ENCODE measurements around the gene CEND1. TPM values are rescaled to one million over a fixed set of nuclear protein-coding genes. Genes with fewer than 3 reads are reported as not detected.

The CEND1 gene
- total RNA-seq, 1 donor from 2014 or later, result 3.8 TPM

DNA sequence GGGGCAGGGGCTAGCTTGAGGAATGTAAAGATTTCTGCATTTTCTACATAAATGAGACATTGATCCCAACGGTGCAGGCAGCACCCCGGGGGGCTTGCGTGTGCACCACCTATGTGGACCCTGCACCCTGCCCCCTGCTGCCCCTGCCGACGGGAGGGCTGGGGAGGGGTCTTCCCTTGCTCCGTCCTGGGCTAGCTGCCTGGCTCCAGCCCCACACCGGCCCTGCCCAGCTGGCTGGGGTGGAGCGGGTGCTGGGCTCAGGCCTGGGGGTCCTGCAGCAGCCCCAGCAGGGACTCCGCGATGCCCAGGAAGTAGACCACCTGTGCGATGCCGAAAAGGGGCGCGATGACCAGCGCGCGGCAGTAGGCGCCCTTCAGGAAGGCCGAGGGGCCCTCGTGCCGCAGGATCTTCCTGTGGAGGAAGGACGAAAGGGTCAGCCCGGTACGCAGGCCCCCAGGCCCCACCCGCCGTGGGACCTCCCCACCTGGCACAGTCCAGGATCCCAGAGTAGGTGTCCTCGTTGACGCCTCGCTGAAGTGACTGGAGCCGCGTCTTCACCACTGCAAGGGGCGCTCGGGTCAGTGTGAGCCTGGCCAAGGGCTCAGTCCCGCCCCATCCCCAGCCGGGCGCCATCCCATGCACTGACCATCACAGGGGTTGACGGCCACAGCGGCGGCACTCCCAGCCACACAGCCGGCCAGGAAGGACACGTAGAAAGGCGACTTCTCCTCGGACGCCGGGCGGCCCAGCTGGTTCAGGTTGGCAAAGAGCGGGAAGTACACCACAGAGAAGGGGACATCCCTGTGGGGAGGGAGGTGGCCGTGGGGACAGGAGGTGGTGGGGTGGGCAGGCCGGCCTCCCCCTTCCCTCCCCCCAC, 2.0 kb upstream of the CEND1 start:
- intact Hi-C loops (cut with micrococcal nuclease), result no loop called here
- Mint-ChIP-seq H3K9me3 (no peaks in the 10 kb centered on the region), H3K4me1 (peaks cover 9% of the 10 kb centered on the region), H3K36me3 (ENCODE audit: low read depth) (peaks cover 13% of the 10 kb centered on the region), H3K4me3 (no peak overlapping the region), H3K27ac (no peak overlapping the region), H3K27me3 (no peaks in the 10 kb centered on the region)
- no peak for DNase-seq

DNA sequence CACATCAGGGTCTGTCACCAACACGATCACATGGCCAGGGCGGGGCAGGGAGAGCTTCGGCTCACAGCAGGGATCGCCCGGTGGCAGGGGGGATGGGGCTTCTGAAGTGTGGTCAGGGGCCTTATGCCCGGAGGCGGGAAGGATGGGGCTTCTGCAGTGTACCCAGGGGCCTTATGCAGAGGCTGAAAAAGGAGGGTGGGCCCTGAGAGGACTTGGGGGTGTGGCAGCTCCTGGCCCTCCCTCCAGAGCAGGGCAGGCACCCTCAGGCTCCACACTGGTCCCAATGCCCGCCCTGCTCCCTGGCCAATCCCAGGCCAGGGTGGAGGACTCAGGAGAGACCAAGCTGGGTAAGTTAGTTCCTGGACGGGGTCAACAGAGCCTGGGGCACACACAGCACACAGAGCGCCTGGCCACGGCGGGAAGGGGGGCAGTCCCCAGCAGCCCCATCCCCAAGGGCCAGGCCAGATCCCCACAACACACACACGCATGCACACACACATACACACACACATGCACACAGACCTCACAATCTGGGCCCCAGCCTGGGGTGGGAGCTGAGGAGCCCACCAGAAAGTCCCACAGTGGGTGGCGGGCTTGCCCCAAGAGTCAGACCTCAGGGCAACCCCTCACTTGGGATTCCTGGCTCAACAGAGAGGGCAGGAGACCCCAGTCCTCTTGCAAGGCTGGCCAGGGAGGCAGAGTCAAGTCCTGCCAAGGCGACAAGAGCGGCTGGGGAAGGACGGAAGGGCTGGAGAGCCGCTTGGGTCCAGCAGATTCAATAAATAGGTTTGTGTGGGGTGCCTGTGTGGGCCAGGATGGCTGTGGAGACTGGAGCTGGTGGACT, 1.1 kb upstream of the CEND1 start:
- H3K36me3 Mint-ChIP-seq (ENCODE audit: low read depth), result peaks cover 10% of the 10 kb centered on the region
- no peaks in the 10 kb centered on the region for H3K27me3 Mint-ChIP-seq
- no peak overlapping the region for H3K4me3 Mint-ChIP-seq
- H3K9me3 Mint-ChIP-seq, result no peaks in the 10 kb centered on the region
- intact Hi-C loops (cut with micrococcal nuclease), result loop anchor here (1.0 kb wide), 1 partner anchor 14 kb away; the partner anchor contains the start of gene GATD1
- no peak overlapping the region for H3K27ac Mint-ChIP-seq
- peaks cover 4% of the 10 kb centered on the region for H3K4me1 Mint-ChIP-seq
- no peak for DNase-seq

DNA sequence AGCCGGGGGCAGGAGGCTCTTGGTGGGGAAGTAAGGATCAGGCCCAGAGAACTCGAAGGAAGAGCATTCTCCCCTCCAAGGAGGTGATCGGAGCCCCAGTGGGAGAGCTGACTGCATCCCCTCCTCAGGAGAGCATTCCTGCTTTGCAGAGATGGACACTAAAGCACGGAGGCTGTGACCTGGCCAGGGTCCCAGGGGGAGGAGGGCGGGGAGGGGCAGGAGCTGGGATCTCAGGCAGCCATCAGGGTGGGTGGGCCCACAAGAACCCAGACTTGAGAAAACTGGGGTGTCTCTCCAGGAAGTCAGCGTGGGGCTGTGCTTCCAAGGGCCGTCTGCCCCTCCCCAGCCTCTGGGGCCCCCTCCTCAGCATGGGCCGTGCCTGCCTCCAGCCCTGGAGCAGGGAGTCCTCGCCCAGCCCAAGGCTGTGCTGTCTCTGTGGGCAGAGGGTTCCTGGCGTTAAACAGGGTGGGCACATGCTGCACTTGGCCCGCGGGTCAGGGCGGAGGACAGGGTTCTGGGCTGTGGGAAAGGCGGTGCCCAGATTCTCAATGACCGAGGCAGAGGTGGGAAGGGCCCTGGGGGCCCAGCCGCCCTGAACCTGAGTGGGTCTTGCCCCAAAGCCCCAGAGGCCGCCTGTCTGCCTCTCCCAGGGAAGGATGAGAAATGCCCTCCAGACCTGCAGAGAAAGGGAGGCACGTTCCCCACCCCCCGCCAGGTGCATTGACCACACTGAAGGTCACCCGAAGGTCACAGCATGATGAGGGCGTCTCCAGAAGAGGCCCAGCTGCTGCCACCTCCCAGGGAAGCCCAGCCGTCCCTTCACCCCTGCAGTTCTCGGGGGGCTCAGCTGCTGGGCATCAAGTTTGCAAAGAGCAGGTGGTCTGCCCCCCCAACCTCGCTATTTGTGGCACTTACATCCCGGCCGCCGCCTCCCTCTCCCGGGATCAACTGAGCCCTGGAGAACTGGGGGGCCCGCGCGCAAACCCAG, 643 bp downstream of the CEND1 start:
- Mint-ChIP-seq H3K27me3 (no peaks in the 10 kb centered on the region), H3K4me1 (peaks cover 4% of the 10 kb centered on the region), H3K9me3 (no peaks in the 10 kb centered on the region), H3K4me3 (peak overlapping the region; percentile 55), H3K36me3 (ENCODE audit: low read depth) (peaks cover 12% of the 10 kb centered on the region), H3K27ac (no peak overlapping the region)
- intact Hi-C loops (cut with micrococcal nuclease), result no loop called here
- DNase-seq, result no peak

DNA sequence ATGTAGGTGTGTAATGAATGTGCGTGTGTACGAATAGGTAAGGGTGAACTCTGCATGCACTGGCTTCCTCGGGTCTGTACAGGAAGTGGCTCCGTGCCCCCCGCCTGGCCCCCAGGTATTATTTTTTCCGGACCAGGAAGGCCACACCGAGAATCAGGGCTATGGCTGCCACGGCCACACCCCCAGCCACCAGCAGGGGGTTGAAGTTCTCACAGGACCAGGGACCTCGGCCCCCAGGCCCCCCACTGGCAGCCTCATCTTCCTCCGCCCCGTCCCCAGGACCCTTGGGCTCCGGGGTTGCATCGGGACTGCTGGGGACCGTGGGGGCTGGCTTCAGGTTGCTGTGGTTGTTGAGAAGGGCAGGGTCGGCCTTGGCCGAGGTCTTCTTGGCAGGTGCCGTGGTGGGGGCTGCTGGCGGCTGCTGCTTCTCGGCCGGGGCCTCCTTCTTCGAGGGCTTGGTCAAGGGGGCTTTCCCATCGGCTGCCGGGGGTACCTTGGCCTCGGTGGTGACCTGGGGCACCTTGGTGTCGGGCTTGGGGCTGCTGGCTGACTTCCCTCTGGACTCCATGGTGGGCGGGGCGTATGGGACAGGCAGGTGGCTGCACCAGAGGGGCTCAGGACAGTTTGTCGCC, 1.8 kb downstream of the CEND1 start:
- Mint-ChIP-seq H3K9me3 (no peaks in the 10 kb centered on the region), H3K4me1 (peaks cover 4% of the 10 kb centered on the region), H3K4me3 (no peak overlapping the region), H3K27ac (no peak overlapping the region), H3K36me3 (ENCODE audit: low read depth) (peaks cover 17% of the 10 kb centered on the region), H3K27me3 (no peaks in the 10 kb centered on the region)
- intact Hi-C loops (cut with micrococcal nuclease), result no loop called here
- DNase-seq, result no peak

DNA sequence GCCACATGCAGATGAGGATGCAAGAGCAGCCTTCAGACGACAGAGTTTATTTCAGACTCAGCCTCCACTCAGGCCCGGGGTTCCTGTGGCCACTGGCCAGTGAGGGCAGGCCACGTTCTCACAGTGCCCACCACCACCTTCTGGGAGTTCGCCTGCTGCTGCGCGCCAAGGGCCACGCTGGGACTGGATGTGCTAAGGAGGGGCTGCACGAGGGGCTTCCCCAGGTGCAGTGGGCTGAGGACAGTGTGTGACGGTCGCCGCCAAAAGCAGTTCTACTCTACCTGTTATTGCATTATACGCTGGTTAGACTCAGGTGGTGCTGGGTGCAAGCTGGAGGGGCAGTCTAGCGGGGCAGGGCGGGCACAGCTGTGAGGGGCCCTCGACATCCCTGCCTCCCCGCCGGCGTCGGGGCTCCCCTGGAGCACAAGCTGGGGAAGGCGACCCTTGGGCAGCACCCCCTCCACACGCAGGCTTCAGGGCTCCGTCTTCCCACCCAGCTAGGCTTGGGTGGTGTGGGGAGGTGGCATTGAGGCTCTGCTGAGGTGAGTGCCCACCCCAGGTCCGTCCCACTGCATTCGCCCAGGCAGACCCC, 2.7 kb downstream of the CEND1 start:
- H3K27ac Mint-ChIP-seq, result no peak overlapping the region
- intact Hi-C loops (cut with micrococcal nuclease), result no loop called here
- no peaks in the 10 kb centered on the region for H3K9me3 Mint-ChIP-seq
- H3K27me3 Mint-ChIP-seq, result no peaks in the 10 kb centered on the region
- H3K4me1 Mint-ChIP-seq, result peaks cover 4% of the 10 kb centered on the region
- no peak overlapping the region for H3K4me3 Mint-ChIP-seq
- DNase-seq, result no peak
- H3K36me3 Mint-ChIP-seq (ENCODE audit: low read depth), result peaks cover 17% of the 10 kb centered on the region

DNA sequence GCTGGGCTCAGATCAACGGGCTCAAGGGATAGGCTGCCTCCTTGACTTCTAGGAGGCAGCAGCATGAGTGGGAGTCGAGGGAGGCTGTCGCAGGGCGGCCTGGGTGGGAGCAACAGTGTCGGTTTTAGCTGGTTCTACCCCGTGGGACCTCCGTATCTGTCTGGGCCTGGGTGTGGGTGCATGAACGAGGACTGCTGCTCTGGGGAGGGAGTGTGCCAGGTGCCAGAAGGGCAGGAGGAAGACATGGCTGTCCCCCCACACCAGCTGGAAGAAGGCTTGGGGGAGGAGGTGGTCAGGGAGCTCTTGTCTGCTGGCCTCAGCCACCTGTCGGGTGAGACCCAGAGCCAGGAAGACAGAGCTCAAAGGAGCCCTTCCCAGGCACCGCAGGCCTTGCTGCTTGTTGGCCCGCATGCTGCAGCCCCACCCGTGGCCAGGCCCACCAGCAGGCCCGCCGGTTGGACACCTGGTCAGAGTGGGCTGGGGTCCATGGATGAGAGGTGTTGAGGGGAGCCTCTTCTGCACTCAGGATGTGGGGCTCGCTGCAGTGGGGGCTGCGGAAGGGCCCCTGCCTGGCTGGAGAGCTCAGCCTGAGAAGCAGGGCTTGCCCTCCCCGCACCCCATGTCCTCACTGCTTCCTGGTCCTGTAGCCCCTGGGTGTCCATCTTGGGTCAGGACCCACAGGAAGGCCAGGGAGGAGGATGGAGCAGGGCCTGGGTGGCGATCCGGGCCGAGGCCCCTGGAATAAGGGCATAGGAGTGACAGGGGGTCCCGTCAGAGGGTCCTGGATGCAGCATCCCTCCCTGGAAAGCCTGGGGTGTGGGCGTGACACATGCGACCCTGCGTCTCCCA, 3.4 kb downstream of the CEND1 start:
- Mint-ChIP-seq H3K4me1 (peaks cover 4% of the 10 kb centered on the region), H3K4me3 (no peak overlapping the region), H3K36me3 (ENCODE audit: low read depth) (peaks cover 15% of the 10 kb centered on the region), H3K27me3 (no peaks in the 10 kb centered on the region), H3K9me3 (no peaks in the 10 kb centered on the region), H3K27ac (no peak overlapping the region)
- intact Hi-C loops (cut with micrococcal nuclease), result no loop called here
- DNase-seq, result no peak

DNA sequence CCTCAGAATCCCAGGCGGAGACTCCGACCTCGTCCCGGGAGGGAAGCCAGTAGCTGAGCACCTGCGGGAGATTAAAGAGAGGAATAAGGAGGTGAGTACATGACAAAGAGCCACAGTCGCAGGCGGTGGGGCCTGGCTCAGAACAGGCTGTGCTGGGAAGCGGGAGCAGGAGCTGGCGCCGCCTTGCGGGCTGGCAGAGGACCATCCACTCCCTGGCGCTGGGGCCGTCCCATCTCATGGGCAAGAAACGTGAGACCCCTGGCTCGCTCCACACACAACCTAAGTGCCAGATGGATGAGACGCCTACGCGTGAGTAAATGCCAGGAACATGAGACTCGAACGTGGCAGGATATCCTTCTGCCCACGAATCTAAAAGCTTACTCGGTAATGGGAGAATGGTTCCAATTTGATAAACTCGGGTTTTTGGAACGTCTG, 6.3 kb downstream of the CEND1 start:
- Mint-ChIP-seq H3K4me3 (no peak overlapping the region), H3K9me3 (no peaks in the 10 kb centered on the region), H3K27me3 (no peaks in the 10 kb centered on the region), H3K36me3 (ENCODE audit: low read depth) (peaks cover 21% of the 10 kb centered on the region), H3K27ac (no peak overlapping the region), H3K4me1 (peaks cover 9% of the 10 kb centered on the region)
- intact Hi-C loops (cut with micrococcal nuclease), result no loop called here
- no peak for DNase-seq

DNA sequence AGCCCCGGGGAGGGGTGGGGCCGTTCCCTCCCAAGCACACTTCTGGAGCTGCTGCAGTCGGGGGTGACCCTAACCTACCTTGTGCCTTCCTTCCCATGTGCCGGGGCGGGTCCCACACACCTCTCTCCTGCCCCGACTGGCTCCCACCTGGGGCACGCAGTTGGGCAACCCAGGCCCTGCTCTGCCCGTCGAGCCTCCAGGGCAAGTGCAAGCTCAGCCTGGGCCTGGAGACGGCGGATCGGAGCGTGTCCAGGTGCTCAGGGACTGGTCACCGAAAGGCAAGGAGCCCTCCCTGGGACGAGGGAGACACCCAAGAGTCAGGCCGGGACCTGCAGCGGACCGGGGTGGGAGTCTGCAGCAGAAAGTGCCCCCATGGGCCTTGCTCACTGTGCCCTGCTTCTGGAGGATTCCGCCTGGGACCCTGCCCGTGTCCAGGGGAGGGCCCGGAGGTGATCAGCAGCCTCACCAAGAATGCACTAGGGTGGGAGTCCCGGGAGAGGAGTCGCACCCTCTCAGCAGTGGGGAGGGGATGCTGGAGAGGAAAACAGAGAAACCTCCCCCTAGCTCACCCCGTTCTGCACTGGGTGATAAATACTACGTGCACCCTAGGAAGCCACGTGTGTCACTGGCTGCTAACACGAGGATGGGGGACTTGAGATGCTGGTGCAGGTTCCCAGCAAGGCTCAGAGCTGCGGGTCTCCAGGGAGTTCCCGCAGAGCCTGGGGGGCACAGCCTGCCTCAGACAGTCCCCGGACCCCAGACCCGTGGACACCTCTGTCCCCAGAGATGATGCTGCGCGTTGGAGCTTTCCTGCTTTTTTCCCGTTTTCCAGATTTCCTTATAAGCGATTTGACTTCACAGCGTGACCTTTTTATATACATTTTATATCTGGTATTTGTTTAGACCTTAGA, 7.4 kb downstream of the CEND1 start:
- Mint-ChIP-seq H3K4me1 (peaks cover 7% of the 10 kb centered on the region), H3K27ac (no peak overlapping the region), H3K27me3 (no peaks in the 10 kb centered on the region), H3K9me3 (no peaks in the 10 kb centered on the region), H3K36me3 (ENCODE audit: low read depth) (peaks cover 24% of the 10 kb centered on the region), H3K4me3 (no peak overlapping the region)
- no peak for DNase-seq
- intact Hi-C loops (cut with micrococcal nuclease), result no loop called here

DNA sequence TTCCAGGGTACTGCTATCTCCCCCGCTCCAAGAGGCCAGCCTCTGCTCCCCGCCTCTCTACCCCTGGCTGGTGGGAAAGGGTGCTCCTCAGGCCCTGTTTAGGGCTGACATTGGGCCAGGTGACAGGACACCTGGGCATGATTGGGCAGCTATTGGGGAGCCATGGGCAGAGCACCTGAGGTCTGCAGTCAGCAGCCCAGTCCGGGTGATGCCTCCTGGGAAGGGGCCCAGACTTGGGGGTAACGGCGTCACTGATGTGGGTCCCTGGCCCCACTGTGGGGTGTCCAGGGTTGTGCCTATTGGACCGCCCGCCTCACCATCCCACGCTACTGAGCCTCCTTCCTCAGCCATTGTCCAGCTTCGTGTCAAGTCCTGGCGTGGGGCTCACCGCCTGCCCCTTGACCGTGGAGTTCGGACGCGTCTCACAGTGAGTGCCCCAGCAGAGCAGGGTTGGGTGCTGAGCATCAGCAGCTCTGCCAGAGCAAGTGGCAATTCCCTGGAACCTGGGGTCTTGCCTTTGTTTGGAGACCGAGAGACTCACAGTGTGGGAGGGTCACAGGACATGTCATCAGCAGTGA, 9.8 kb downstream of the CEND1 start:
- peaks cover 16% of the 10 kb centered on the region for H3K4me1 Mint-ChIP-seq
- intact Hi-C loops (cut with micrococcal nuclease), result no loop called here
- H3K9me3 Mint-ChIP-seq, result no peaks in the 10 kb centered on the region
- H3K36me3 Mint-ChIP-seq (ENCODE audit: low read depth), result peaks cover 27% of the 10 kb centered on the region
- no peaks in the 10 kb centered on the region for H3K27me3 Mint-ChIP-seq
- no peak for DNase-seq
- no peak overlapping the region for H3K27ac Mint-ChIP-seq
- H3K4me3 Mint-ChIP-seq, result peak overlapping the region; percentile 21

DNA sequence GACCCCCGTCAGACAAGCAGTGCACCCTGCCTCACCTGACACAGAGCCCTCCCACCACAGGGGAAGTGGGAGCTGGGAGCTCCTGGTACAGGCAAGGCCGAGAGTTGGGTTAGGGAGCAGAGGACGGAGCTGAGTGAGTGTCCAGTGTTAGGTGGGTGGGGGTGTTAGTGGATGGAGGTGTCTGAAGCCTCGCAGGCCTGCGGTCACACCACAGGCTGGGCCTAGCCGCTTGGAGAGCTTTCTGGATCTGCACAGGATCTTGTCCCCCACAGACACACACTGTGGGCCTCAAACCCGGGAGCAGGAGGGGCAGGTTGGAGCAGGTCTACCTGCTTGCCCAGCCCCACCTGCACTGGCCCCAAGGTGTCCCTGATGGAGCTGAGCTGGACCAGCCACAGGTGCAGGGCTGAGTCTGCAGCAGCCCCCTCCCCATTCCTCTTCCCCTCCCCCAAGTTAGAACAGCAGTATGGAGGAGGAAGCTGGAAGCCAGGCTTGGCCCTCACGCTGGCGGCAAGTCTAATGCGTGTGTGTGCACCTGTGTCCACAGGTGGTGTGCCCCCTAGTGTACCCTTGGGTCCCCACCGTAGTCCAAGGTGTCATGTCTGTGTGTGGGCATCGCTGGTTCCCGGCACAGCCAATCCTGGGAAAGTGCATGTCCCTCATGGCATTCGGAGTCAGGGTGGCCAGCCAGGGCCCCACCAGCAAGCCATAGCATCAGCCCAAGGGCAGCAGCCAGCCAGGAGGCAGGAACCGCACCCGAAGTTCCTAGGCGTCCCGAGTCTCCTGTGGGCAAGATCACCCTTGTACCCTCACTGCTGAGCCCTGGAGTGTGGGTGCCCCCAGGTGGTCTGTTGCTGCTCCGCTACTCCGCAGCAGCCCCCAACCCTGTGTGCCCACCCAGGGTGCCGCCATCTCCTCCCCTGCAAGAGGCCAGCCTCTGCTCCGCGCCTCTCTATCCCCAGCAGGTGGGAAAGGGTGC, 10.6 kb downstream of the CEND1 start:
- Mint-ChIP-seq H3K36me3 (ENCODE audit: low read depth) (peaks cover 24% of the 10 kb centered on the region), H3K27ac (no peak overlapping the region), H3K4me1 (peaks cover 18% of the 10 kb centered on the region), H3K9me3 (no peaks in the 10 kb centered on the region), H3K4me3 (peak overlapping the region; percentile 92), H3K27me3 (no peaks in the 10 kb centered on the region)
- intact Hi-C loops (cut with micrococcal nuclease), result no loop called here
- no peak for DNase-seq

Data from activated CD4-positive, alpha-beta T cell treated with anti-CD3 and anti-CD28 coated beads, Interleukin-2, amount 10 ng/mL, durations not matched to agents 24 days and 14 days (primary cell).